Activated naive CD4-positive, alpha-beta T cell treated with anti-CD3 and anti-CD28 coated beads, Interleukin-2, amount 10 ng/mL, durations not matched to agents 7 days and 5 days (primary cell): ENCODE data around the gene CIBAR2.
"Not testable (repeated sequence)": the region's sequence is repeated elsewhere in the genome, so short reads cannot be mapped to it uniquely, and the experiment has no call there.

ENCODE experiments used
- CTCF ChIA-PET: fragments of 350-600 bp; sonication (Branson Sonifier 250); formaldehyde crosslinking; loops from one replicate; lab custom pipeline; 2021; ENCODE audit warnings: antibody characterized with exemption; lab: Charles Lee
- DNase-seq: peaks from one replicate; pipeline ENCODE4 v3.0.0-alpha.2; 2020
- H3K27ac Mint-ChIP-seq: one replicate; pipeline ENCODE4 v1.8.0; 2021; ENCODE audit warnings: mild to moderate bottlenecking, moderate library complexity, mixed read lengths
- H3K27me3 Mint-ChIP-seq: one replicate; pipeline ENCODE4 v1.8.0; 2021; ENCODE audit warnings: mild to moderate bottlenecking, mixed read lengths
- H3K36me3 Mint-ChIP-seq: one replicate; pipeline ENCODE4 v1.8.0; 2021; ENCODE audit warnings: mixed read lengths
- H3K4me1 Mint-ChIP-seq: one replicate; pipeline ENCODE4 v1.8.0; 2021; ENCODE audit warnings: mixed read lengths
- H3K4me3 Mint-ChIP-seq: one replicate; pipeline ENCODE4 v1.8.0; 2021; ENCODE audit warnings: mild to moderate bottlenecking, moderate library complexity, mixed read lengths
- H3K9me3 Mint-ChIP-seq: one replicate; pipeline ENCODE4 v1.8.0; 2021; ENCODE audit warnings: mixed read lengths

Gene CIBAR2

DNA sequence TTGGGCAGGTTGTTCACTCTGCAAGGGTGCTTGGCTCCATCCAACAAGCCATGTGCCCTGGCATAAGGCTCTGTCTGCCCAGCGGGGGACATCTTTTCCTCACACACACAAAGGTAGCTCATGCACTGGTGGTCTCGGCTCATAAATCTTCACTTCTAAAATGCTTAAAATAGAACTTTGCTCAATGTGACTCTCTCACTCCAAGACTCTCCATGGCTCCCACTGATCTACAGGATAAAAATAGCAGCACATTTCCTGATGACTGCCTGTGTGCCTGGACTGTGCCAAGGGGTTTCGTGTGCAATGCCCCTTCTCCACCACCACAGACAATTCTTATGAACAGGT lies 15.1 kb upstream of the CIBAR2 start:
- Mint-ChIP-seq H3K4me3 (no peak overlapping the region), H3K4me1 (no peaks in the 10 kb centered on the region), H3K27ac (no peak overlapping the region), H3K27me3 (peaks cover 31% of the 10 kb centered on the region), H3K9me3 (no peaks in the 10 kb centered on the region), H3K36me3 (no peaks in the 10 kb centered on the region)
- CTCF ChIA-PET: no interaction called here
- DNase-seq: no peak

DNA sequence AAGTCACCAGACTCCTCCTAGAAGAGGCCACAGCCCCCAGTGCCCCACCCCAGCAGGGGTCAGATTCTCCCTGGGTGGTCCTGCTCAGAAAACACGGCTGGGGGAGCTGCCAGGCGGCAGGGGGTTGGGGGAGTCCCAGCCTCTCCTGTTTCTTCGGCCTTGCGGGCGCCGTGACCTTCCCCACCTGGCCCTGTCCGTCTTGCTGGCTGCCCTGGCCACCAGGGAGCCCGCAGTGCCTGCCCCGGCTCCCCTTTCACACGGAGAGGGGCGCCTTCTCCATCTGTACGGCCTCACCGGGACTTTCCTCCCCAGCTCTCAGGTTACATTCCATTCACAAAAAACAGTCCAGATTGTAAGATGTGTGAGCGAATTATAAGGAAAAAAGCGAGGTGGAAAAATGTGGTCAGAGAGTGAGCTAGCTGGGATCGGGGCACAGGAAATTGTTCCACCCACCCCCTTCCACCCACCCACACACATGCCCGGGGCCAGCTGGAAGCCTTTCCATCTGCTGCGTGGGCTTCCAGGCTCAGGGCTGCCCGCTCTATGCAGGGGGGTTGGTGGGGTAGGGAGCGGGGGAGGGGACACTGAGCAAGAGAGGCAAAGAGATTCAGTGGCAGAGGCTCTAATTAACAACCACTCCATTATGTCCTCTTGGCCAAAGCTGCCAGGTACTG lies 14.6 kb upstream of the CIBAR2 start:
- no peak overlapping the region for H3K4me3 Mint-ChIP-seq
- H3K27me3 Mint-ChIP-seq: peaks cover 36% of the 10 kb centered on the region
- no peaks in the 10 kb centered on the region for H3K36me3 Mint-ChIP-seq
- DNase-seq: no peak
- no peaks in the 10 kb centered on the region for H3K4me1 Mint-ChIP-seq
- H3K27ac Mint-ChIP-seq: no peak overlapping the region
- no peaks in the 10 kb centered on the region for H3K9me3 Mint-ChIP-seq
- CTCF ChIA-PET: interaction anchor here (0.9 kb wide), 1 partner anchor 171 kb away, joined by 4 read pairs; no protein-coding TSS in a partner anchor

DNA sequence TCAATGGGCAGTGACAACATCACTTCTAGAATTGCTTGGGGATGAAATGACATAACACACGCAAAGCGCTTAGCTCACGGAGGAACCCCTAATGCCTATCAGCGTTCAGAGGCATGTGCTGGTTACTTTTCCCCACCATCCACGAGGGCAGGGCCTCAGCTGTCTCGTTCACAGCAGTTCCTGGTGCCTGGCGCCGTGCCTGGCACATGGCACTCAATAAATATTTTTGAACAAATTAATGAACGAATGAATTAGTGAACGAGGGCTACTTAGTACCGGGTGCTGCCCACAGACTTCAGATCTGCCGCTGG lies 14.1 kb upstream of the CIBAR2 start:
- no peaks in the 10 kb centered on the region for H3K4me1 Mint-ChIP-seq
- H3K9me3 Mint-ChIP-seq: no peaks in the 10 kb centered on the region
- CTCF ChIA-PET: interaction anchor here (0.9 kb wide), 1 partner anchor 172 kb away, joined by 4 read pairs; no protein-coding TSS in a partner anchor
- no peak overlapping the region for H3K27ac Mint-ChIP-seq
- peaks cover 36% of the 10 kb centered on the region for H3K27me3 Mint-ChIP-seq
- no peaks in the 10 kb centered on the region for H3K36me3 Mint-ChIP-seq
- DNase-seq: no peak
- H3K4me3 Mint-ChIP-seq: no peak overlapping the region

DNA sequence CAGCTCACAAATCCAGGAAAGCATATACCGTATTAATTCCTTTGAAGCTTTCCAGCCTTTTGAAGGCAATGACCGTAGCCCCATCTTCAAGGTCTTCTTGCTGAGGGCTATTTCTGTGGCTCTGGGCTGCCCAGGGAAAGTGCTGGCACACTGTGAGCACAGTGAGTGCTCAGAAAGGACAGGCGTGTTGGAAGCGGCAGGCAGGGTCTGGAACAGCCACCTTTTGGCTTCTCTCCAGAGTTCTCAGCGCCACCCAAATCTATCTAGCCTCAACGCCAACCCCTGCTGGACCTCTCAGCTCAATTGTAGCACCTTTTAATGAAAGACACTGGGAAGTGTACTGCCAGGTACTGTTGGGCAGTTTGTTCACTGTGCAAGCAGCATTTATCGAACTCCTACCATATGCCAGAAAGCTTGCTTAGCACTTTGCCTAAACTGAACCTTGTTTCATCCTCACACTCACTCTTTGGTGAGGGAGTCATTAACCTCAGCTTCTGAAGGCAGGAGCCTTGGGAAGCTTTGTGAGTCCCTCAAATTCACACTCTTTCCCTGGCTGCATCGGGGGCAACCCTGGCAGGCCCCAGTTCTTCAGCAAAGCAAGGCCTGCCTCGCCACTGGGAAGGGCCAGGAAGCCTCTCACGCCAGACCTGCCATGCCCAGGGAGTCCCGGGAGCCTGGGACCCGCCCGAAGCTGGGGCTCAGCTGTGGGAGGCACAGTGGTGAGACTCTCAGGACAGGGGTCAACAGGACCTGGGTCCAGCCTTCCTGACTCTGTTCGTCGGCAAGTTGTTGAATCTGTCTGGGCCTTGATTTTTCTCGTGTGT lies 13.5 kb upstream of the CIBAR2 start:
- Mint-ChIP-seq H3K9me3 (no peaks in the 10 kb centered on the region), H3K27ac (no peak overlapping the region), H3K4me3 (no peak overlapping the region), H3K36me3 (no peaks in the 10 kb centered on the region), H3K27me3 (peaks cover 35% of the 10 kb centered on the region), H3K4me1 (no peaks in the 10 kb centered on the region)
- no peak for DNase-seq
- CTCF ChIA-PET: interaction anchor here (0.9 kb wide), 1 partner anchor 172 kb away, joined by 4 read pairs; no protein-coding TSS in a partner anchor

DNA sequence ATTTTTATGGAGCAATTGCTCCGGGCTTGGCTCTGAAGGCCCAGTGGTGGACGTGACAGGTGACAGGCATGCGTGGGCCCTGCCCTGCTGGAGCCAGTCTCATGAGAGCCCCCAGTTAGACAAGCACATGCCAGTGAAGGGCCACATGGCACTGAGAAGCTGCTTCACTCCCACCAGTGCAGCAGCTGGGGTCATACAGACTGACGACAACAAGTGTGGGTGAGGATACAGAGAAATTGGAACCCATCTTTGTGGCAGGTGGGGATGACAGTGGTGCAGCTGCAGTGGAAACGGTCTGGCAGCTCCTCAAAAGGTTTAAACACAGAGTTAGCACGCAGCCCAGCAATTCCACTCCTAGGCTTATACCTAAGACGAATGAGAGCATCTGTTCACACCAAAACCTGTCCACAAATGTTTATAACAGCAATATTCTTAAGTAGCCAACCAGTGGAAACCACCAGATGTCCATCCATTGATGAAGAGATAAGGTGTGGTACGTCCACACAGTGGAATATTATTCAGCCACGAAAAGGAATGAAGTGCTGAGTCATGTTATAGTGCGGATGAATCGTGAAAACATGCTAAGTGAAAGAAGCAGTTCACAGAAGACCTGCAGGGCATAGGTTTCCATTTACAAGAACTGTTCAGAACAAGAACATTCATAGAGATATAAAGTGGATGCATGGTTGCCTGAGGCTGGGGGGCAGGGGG lies 12.5 kb upstream of the CIBAR2 start:
- Mint-ChIP-seq H3K27ac (no peak overlapping the region), H3K4me3 (no peak overlapping the region), H3K9me3 (no peaks in the 10 kb centered on the region), H3K27me3 (peaks cover 28% of the 10 kb centered on the region), H3K36me3 (no peaks in the 10 kb centered on the region), H3K4me1 (no peaks in the 10 kb centered on the region)
- no peak for DNase-seq
- CTCF ChIA-PET: interaction anchor here (1.4 kb wide), 1 partner anchor 10 kb away, joined by 4 read pairs; no protein-coding TSS in a partner anchor

DNA sequence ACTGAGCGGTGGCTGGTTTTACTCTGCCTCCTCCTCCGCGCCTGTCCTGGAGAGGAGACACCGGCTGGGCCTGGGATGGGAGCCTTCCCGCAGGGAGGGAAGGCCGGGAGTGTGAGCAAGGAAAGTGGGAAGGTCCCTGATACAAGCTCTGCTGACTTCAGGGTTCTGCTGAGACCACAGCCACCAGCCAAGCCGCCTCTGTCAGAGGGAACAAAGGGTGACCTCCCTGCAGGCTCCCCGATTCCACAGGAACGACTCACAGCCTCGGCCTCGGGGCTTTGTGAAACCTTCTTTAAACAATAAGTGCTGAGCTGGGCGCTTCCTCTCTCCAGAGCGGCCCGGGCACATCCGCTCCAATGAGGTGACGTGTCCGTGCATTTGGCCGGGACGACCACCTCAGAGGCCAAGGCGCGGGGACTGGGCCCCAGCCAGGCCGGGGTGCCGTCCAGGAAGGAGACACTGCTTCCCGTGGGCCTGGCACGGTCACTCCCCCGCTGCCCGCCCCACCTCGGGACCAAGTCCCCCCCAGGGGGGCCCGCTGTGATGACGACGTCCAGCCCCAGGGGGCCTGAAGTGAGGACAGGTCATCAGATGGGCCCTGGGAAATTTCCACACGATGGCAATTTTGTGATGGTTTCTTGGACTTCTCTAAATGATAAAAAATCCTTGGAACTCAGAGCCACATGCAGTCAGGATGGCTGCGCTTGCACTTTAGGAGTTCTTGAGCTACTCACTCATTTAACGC lies 11.8 kb upstream of the CIBAR2 start:
- H3K9me3 Mint-ChIP-seq: no peaks in the 10 kb centered on the region
- H3K27me3 Mint-ChIP-seq: peaks cover 28% of the 10 kb centered on the region
- H3K27ac Mint-ChIP-seq: no peak overlapping the region
- no peaks in the 10 kb centered on the region for H3K4me1 Mint-ChIP-seq
- CTCF ChIA-PET: interaction anchor here (1.4 kb wide), 1 partner anchor 9 kb away, joined by 4 read pairs; no protein-coding TSS in a partner anchor
- H3K36me3 Mint-ChIP-seq: no peaks in the 10 kb centered on the region
- H3K4me3 Mint-ChIP-seq: no peak overlapping the region
- no peak for DNase-seq

DNA sequence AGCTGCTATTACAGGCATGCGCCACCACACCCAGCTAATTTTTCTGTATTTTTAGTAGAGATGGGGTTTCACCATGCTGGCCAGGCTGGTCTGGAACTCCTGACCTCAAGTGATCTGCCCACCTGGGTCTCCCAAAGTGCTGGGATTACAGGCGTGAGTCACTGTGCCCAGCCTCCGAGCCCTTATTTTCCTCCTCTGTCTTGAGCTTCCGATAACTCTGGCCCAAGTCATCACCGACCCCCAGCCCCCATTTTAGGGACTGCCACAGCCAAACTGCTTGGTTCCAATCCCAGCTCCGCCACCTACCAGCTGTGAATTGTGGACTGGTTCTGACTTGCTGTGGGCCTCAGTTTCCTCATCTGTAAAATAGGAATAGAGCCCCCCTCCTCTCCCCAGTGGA lies 11.2 kb upstream of the CIBAR2 start:
- H3K4me1 Mint-ChIP-seq, H3K36me3 Mint-ChIP-seq: not testable (repeated sequence)

DNA sequence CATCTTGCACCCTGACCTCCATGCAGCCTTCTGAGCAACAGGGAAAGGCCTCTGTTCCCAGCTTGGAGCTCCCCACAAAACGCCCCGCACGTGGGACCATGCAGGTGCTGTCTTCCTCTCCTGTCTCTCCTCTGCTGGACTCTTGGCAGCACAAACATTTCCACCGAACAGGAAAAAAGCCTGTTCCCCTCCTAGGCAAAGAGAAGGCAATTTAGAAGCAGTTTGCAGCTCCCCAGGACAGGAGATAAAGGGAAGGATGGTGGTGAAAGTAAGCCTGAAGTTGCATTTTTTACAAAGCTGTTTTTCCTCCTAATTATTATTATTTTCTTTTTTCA lies 7.7 kb upstream of the CIBAR2 start:
- Mint-ChIP-seq H3K36me3 (no peaks in the 10 kb centered on the region), H3K9me3 (no peaks in the 10 kb centered on the region), H3K27me3 (peaks cover 10% of the 10 kb centered on the region), H3K27ac (no peak overlapping the region), H3K4me1 (peaks cover 9% of the 10 kb centered on the region), H3K4me3 (no peak overlapping the region)
- CTCF ChIA-PET: no interaction called here
- DNase-seq: no peak

More for the DNA sequence above, 11.2 kb upstream of the CIBAR2 start:
- CTCF ChIA-PET, H3K27ac Mint-ChIP-seq, H3K4me3 Mint-ChIP-seq, H3K9me3 Mint-ChIP-seq, DNase-seq: not testable (repeated sequence)
- peaks cover 23% of the 10 kb centered on the region for H3K27me3 Mint-ChIP-seq

DNA sequence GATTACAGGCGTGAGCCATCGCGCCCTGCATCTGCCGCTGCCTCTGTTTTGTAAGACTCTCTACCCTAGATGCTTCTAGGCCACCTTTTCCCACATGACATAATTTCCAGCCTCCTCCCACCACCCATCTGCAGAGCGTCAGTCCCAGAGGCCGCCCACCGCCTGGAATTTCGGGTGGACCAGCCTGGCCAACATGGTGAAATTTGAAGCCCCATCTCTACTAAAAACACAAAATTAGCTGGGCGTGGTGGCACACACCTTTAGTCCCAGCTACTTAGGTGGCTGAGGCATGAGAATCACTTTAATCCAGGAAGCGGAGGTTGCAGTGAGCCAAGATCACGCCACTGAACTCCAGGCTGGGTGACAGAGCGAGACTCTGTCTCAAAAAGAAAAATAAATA lies 5.1 kb upstream of the CIBAR2 start:
- Mint-ChIP-seq H3K36me3 (no peaks in the 10 kb centered on the region), H3K27me3 (peaks cover 12% of the 10 kb centered on the region), H3K4me1 (peaks cover 14% of the 10 kb centered on the region), H3K9me3 (no peaks in the 10 kb centered on the region), H3K4me3 (no peak overlapping the region), H3K27ac (no peak overlapping the region)
- CTCF ChIA-PET: no interaction called here
- no peak for DNase-seq

DNA sequence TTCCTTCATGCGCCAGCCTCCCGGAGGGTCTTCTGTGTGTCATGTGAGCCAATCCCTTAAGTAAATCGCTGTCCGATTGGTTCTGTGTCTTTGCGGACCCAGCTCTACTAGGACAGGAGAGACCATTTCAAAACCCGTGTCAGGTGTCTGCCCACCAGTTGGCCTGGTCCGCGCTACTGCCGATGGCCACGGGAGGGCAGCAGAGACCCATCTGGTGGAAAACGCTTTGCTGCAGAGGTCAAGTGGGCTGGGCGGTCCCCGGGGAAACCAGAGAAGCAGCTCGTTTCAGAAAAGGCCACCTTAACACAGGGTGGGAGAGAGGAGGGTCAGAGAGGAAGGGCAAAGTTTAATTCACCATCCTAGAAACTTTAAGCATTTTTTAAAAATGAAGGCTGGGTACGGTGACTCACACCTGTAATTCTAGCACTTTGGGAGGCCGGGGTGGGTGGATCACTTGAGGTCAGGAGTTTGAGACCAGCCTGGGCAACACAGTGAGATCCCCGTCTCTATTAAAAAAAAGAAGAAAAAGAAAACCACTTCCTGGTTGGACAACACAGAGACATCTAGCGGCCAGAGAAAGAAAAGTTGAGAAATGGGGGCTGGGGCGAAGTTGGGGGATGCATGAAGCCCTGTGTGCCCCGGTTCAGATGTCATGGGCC lies 2.8 kb upstream of the CIBAR2 start:
- peak; percentile 87 for DNase-seq
- peak overlapping the region; percentile 22 for H3K27ac Mint-ChIP-seq
- H3K9me3 Mint-ChIP-seq: no peaks in the 10 kb centered on the region
- peaks cover 14% of the 10 kb centered on the region for H3K4me1 Mint-ChIP-seq
- peaks cover 7% of the 10 kb centered on the region for H3K27me3 Mint-ChIP-seq
- peak overlapping the region; percentile 33 for H3K4me3 Mint-ChIP-seq
- no peaks in the 10 kb centered on the region for H3K36me3 Mint-ChIP-seq
- CTCF ChIA-PET: interaction anchor here (0.6 to 1.5 kb wide), 16 partner anchors 9 to 276 kb away, joined by 3 to 11 read pairs (median 3); no protein-coding TSS in a partner anchor

DNA sequence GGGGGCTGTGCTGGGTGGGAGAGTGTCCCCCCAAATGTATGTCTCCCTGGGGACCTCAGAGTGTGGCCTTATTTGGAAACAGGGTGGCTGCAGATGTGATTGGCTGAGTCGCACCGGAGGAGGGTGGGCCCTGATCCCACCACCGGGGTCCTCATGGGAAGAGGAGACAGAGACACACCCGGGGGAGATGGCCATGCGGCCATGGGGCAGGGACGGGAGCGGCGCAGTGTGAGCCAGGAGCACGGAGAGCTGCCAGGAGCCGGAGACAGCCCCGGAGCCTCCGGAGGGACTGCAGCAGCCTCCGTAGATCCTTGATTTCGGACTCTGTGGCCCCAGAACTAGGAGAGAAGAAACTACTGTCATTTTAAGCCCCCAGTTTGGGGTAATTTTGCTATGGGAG lies 1.6 kb upstream of the CIBAR2 start:
- CTCF ChIA-PET: interaction anchor here (1.2 to 1.5 kb wide), 4 partner anchors 11 to 143 kb away, joined by 3 to 6 read pairs (median 4); no protein-coding TSS in a partner anchor
- peaks cover 7% of the 10 kb centered on the region for H3K27me3 Mint-ChIP-seq
- no peak overlapping the region for H3K4me3 Mint-ChIP-seq
- no peaks in the 10 kb centered on the region for H3K36me3 Mint-ChIP-seq
- H3K27ac Mint-ChIP-seq: no peak overlapping the region
- peaks cover 14% of the 10 kb centered on the region for H3K4me1 Mint-ChIP-seq
- H3K9me3 Mint-ChIP-seq: no peaks in the 10 kb centered on the region
- DNase-seq: no peak

DNA sequence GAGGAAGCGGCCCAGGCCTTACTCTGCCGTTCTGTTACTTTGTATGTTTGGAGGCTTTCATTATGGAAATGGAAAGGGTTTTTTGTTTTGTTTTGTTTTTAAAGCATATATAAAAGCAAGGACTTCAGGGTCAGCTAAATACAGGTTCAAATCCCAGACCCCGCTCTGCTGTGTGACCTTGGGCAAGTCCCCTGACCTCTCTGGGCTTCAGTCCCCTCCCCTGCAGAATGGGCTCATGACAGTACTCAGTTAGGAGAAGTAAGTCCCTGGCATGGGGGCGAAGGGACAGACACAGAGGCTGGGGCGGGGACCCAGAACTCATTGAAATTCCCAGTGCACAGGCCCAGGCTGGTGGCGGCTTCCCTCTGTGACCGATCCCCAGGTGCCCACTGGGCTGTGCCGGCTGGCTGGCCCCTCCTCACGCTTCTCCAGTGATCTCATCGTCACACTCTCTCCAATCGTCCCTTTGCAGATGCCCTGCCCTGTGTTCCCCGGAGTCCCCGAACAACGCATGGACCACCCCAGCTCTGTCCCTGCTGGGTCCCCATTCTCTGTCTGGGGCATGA lies 979 bp upstream of the CIBAR2 start:
- CTCF ChIA-PET: interaction anchor here (1.2 kb wide), 1 partner anchor 140 kb away, joined by 3 read pairs; no protein-coding TSS in a partner anchor
- H3K36me3 Mint-ChIP-seq: no peaks in the 10 kb centered on the region
- H3K27me3 Mint-ChIP-seq: peaks cover 7% of the 10 kb centered on the region
- H3K4me3 Mint-ChIP-seq: no peak overlapping the region
- no peaks in the 10 kb centered on the region for H3K9me3 Mint-ChIP-seq
- no peak overlapping the region for H3K27ac Mint-ChIP-seq
- H3K4me1 Mint-ChIP-seq: peaks cover 14% of the 10 kb centered on the region
- no peak for DNase-seq

DNA sequence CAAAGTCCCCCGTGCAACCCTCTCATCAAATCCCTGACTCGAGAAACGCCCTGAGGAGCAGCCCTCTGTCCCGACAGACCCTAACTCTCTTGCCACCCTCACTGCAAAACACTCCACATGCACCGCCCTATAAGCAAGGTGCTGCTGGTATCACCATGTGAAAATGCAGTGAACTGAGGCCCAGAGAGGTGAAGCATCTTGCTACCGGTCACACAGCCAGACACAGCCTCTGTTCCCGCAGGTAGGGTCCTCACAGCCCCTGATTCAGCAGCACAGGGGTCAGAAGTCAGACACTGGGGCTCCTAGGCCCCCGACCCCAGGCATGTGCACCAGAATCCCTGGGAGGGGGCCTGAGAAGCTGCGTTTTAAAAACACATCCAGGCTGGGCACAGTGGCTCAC lies 1.1 kb downstream of the CIBAR2 start:
- no peak for DNase-seq
- peaks cover 11% of the 10 kb centered on the region for H3K4me1 Mint-ChIP-seq
- H3K27ac Mint-ChIP-seq: no peak overlapping the region
- no peak overlapping the region for H3K4me3 Mint-ChIP-seq
- H3K36me3 Mint-ChIP-seq: no peaks in the 10 kb centered on the region
- H3K27me3 Mint-ChIP-seq: peaks cover 11% of the 10 kb centered on the region
- H3K9me3 Mint-ChIP-seq: no peaks in the 10 kb centered on the region
- CTCF ChIA-PET: no interaction called here
